Activated CD4-positive, alpha-beta T cell treated with anti-CD3 and anti-CD28 coated beads for 48 hours (primary cell): ENCODE measurements around the gene PKHD1.

Experiments used
- DNase-seq: peaks from one replicate; pipeline ENCODE4 v3.0.0-alpha.2; 2020

The PKHD1 gene

GRCh38 chr6:51675020-51675921 is 412.1 kb downstream of the PKHD1 start:
- no peak for DNase-seq

- DNase-seq, result no peak
Measured at GRCh38 chr6:51663525-51663924, 423.9 kb downstream of the PKHD1 start.

GRCh38 chr6:51660767-51661166 is 426.6 kb downstream of the PKHD1 start:
- no peak for DNase-seq

GRCh38 chr6:51657491-51657890 is 429.9 kb downstream of the PKHD1 start:
- DNase-seq, result no peak

- no peak for DNase-seq
Measured at GRCh38 chr6:51655517-51655916, 431.9 kb downstream of the PKHD1 start.

GRCh38 chr6:51654647-51655046 is 432.8 kb downstream of the PKHD1 start:
- DNase-seq, result no peak

- DNase-seq, result no peak
Measured at GRCh38 chr6:51651132-51651817, 436.1 kb downstream of the PKHD1 start.

DNA sequence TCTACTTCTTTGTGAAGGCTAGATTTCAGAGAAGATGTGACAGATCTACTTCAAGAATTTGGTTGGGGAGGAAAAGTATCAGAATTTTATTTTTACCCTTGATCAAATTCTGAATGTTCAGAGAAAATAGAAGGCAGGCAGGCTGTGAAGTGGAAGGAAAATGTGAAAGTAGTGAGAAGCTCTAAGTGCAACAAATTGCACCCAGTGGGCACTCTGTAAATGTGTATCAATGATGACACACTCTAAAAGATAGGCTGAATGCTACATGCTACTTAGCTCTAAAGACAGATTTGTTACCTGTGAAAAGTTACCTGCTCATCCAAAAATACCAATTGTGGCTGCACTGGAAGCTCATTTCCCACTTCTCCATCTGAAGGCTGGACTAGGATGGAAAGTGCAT is 438.6 kb downstream of the PKHD1 start:
- DNase-seq, result no peak

DNA sequence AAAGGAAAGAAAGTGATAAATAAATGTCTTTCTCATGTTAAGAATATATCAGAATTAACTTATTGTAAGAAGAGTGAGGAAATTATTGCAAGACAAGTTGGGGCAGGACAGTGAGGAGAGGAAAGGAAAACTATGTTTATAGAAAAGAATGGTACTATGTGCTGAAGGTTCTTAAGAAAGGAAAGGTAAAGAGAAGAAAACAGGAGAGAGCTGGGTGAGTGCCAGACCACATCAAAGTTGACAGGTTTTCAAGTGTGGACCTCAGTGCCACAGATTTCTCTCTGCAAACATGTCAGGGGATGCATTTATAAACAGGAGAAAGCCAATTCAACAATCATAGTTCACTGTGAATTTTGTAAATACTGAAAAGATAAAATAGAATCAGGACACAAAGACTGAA is 439.2 kb downstream of the PKHD1 start:
- DNase-seq, result no peak

DNA sequence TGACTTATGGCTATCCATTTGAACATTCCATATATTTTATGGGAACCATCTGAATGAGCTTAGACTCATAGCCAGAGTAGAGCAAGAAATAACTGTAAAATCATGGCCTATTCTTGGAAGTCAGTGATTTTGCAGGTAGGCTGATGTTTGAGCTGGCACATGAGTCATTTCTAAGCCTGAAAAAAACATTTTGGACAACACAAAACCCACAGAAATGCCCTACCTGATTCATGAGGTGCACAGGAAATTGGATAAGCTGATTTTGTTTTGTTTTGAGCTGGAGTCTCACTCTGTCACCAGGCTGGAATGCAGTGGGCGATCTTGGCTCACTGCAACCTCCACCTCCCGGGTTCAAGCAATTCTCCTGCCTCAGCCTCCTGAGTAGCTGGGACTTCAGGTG is 443.0 kb downstream of the PKHD1 start:
- no peak for DNase-seq

GRCh38 chr6:51640021-51640420 is 447.4 kb downstream of the PKHD1 start:
- DNase-seq, result no peak

DNA sequence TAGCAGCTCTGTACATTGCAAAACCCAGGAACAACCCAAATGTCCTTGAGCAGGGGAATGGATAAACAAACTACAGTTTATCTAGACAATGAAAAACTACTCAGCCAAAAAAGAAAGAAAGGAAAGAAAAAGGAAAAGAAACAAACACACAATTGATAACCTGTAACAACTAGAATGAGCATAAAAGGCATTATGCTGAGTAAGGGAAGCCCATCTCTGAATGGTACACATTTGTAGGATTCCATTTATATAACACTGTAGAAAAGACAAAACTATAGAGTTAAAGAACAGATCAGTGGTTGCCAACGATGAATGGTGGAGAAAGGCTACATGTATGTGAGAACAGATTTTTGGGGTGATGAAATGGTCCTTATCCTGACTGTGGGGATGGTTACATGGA is 454.0 kb downstream of the PKHD1 start:
- DNase-seq, result no peak

DNA sequence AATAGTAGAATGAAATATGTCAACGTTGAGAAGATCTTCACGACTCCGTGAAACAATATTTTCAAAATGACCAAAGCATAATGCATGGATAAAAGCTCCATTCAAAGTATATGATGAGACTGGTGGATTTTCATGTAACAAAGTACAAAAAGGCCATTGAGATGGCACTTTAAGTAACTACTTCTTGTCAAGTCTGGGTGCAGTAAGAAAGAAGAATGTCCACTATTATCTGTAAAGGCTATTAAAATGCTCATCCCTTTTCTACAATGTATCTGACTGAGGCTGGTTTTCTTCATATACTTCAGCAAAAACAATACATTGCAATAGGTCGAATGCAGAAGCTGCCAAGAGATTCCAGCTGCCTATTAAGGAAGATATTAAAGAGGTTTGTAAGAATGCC is 457.4 kb downstream of the PKHD1 start:
- DNase-seq, result no peak

DNA sequence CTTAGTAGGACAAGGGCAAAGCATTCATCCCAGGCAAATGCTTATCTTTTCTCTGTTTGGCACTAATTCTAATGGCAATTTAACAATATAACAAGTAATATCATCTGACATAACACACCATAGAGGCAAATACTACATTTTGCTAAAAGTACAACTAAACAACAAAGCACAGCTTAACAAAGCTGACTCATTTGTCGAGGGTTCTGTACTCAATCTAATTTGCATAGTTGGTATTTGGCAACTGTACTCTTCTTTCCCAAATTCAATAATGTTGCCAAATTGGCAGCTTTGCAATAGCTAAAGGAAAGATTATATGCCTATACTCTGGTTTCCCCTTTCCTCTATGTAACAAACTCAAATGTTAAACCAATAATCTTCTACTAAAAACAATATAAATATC is 461.0 kb downstream of the PKHD1 start:
- DNase-seq, result no peak

- no peak for DNase-seq
Measured at GRCh38 chr6:51625566-51625965, 461.8 kb downstream of the PKHD1 start.

DNA sequence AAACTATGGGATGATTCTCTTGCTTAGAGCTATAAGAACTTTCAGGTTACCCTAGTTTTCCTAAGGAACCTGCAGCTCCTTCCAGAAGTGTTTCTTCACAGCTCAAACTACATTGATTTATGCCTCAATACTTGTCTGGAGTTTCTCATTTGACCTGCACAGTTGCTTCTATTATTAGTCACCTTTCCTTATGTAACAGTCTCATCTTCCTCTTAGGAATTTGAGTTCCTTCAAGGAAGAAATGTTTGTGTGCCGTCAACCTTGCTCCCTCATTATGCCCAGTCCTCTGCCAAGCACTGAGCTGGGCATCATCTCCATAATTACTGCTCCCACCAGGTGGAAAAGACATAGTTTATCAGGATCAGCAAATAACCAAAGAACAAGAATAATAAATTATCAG is 466.4 kb downstream of the PKHD1 start:
- DNase-seq, result no peak

DNA sequence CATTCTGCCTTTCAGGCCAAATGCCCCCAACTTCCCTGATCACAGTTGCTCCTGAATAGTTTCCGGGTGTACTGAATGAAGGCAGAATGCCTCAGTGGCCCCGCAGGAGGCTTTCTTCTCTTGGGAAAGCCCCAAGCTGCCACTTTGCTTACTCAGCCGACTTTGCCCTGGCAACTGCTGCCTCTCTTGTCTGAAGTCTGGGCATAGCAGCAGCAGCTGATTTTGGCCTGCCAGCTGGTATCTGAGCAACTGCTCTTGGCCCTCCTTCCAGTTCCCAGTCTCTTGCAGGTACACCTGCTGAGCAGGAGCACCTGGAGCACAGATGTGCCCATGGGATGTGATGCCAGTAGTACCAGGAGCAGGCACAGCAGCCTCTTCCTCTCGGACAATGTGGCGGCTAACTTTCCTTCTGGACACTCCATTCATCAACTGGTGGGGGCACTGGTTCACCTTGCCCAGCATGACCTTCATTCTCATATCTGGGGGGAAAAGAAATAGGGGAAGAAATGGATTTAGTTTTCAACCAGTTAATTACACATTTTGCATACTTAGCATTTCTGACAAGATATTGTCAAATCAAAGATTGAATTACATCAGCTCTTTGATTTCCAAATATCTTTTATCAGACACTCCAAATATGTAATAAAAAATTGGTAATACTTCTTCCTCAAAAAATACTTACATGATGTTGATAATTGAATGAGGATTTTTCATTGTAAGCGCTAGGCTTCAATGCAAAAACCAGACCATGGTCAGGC is 468.2 kb downstream of the PKHD1 start:
- DNase-seq, result no peak

GRCh38 chr6:51618563-51618962 is 468.9 kb downstream of the PKHD1 start:
- no peak for DNase-seq

GRCh38 chr6:51617751-51618150 is 469.7 kb downstream of the PKHD1 start:
- DNase-seq, result no peak

- no peak for DNase-seq
Measured at GRCh38 chr6:51616243-51616642, 471.2 kb downstream of the PKHD1 start.

DNA sequence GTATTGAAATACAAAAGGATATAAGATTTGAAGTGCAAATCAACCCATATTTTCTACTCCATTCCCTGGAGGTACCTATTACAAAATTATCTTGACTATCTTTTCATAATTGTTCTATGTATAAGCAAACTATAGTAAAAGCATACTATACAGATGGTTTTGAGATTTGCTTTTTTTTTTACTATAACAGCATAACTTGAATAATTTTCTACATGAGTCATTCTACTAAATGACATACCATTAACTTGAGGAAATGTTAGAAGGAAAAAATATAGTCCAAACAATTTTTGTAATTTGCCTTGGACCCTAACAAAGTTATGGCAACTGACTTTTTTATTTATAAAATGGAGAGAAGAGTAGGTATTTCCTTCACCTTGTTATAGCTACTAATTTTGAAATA is 472.7 kb downstream of the PKHD1 start:
- DNase-seq, result no peak

GRCh38 chr6:51613558-51613957 is 473.9 kb downstream of the PKHD1 start:
- DNase-seq, result no peak

DNA sequence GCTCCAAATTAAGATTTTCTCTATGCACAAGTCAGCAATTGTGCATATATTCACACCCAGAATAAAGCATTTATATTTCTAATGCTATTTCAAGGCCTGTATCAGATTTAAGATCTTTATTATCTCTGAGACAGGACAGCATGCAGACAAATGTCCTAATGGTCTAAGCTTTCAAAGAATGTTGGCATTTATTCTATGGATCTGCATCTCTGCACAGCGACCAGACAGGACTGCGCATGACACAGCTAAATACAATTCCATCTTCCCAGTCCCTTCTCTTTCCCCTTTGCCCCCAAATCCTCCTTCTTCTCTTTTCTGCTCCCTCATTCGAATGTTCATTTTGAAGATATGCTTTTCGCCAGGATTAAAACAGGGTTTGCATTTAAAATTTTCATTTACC is 478.5 kb downstream of the PKHD1 start:
- DNase-seq, result no peak

DNA sequence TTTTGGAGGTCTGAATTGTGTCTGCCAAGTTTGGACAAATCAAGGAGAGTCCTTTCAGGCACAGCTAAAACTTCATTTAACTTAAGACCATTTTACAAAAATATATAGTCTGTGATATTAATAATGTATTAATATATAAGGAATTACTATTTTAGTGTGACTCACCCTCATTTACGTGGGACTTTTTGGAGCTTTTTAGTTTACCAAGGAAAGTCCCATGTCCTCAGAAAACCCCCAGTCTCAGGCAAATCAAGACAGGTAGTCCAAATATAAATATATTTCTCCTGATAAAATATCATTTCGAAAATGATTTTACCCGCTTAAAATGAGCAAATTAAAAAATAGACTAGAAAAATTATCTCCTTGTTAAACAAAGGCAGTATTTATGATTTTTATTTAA is 479.0 kb downstream of the PKHD1 start:
- no peak for DNase-seq
